Lower lobe of right lung (tissue), 2 donors: Measurements from ENCODE around the gene MRPS2. TPM values are rescaled to one million over a fixed set of nuclear protein-coding genes. Genes with fewer than 3 reads are reported as not detected.

Experiments
- ATAC-seq, 2 donors: fragments of 200-7000 bp; cut with Tn5 transposase; one replicate each; pipeline ENCODE4 v1.9.1; 2020 to 2022; ENCODE audit warnings: mild to moderate bottlenecking in 2 of 2, moderate library complexity in 2 of 2
- DNase-seq: peaks from one replicate; pipeline ENCODE4 v3.0.0-alpha.2; 2020
- H3K27ac ChIP-seq: fragments of 200-600 bp; one replicate; pipeline ENCODE4 v1.8.0; 2022
- H3K27me3 ChIP-seq: fragments of 200-600 bp; one replicate; pipeline ENCODE4 v1.8.0; 2022; ENCODE audit warnings: low read depth
- H3K36me3 ChIP-seq: fragments of 200-600 bp; one replicate; pipeline ENCODE4 v1.8.0; 2022; ENCODE audit warnings: mild to moderate bottlenecking
- H3K4me1 ChIP-seq: fragments of 200-600 bp; one replicate; pipeline ENCODE4 v1.8.0; 2022
- H3K4me3 ChIP-seq: fragments of 200-600 bp; one replicate; pipeline ENCODE4 v1.8.0; 2022; ENCODE audit warnings: mild to moderate bottlenecking
- H3K9me3 ChIP-seq: fragments of 200-600 bp; one replicate; pipeline ENCODE4 v1.8.0; 2022
- intact Hi-C: fragments of 100-400 bp; cut with DNase I; formaldehyde crosslinking; loops from one replicate; pipeline ENCODE4 v1.11.0; 2022
- total RNA-seq: library from RNA; stranded (reverse); fragmentation: NEBNext Ultra II Directional; extraction: Animal tissue kit (Norgen Biotek cat#: 25700); gene quantifications from one replicate; pipeline ENCODE4 v1.2.1, GENCODE V29; 2021
- TF ChIP-seq, protein P1 (sequence below): fragments of 200-600 bp; IDR thresholded peaks from one replicate; pipeline ENCODE4 v1.8.0; 2022; ENCODE audit warnings: antibody characterized with exemption, mild to moderate bottlenecking
- donor health status: DM: no; HTN: yes; CAD: no; lungs with severe emphysema.

Gene MRPS2
- total RNA-seq, 1 donor from 2014 or later = 21.9 TPM

DNA sequence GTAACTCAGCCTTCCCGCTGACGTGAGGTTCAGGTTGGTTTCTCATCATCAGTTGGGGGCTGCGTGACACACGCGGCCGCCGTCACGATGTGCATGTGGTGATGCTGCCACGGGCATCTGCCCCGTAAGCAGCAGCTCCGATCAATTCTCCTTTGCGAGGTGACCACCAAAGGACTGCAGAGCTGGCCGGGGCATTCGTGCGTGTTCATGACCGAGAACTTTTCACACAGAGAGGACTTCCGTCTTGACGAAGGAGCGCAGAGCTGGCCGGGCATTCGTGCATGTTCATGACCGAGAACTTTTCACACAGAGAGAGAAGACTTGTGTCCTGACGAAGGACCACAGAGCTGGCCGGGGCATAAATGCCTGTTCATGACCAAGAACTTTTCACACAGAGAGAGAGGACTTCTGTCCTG lies 16.9 kb downstream of the MRPS2 start:
- Histone ChIP-seq H3K27ac (no peak overlapping the region), H3K4me1 (no peaks in the 10 kb centered on the region), H3K36me3 (no peaks in the 10 kb centered on the region), H3K4me3 (no peak overlapping the region), H3K9me3 (no peaks in the 10 kb centered on the region), H3K27me3 (peaks cover 10% of the 10 kb centered on the region)
- ATAC-seq (no peak), DNase-seq (no peak)
- intact Hi-C loops = no loop called here
- TF ChIP-seq, protein P1, sequence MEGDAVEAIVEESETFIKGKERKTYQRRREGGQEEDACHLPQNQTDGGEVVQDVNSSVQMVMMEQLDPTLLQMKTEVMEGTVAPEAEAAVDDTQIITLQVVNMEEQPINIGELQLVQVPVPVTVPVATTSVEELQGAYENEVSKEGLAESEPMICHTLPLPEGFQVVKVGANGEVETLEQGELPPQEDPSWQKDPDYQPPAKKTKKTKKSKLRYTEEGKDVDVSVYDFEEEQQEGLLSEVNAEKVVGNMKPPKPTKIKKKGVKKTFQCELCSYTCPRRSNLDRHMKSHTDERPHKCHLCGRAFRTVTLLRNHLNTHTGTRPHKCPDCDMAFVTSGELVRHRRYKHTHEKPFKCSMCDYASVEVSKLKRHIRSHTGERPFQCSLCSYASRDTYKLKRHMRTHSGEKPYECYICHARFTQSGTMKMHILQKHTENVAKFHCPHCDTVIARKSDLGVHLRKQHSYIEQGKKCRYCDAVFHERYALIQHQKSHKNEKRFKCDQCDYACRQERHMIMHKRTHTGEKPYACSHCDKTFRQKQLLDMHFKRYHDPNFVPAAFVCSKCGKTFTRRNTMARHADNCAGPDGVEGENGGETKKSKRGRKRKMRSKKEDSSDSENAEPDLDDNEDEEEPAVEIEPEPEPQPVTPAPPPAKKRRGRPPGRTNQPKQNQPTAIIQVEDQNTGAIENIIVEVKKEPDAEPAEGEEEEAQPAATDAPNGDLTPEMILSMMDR = no peak

DNA sequence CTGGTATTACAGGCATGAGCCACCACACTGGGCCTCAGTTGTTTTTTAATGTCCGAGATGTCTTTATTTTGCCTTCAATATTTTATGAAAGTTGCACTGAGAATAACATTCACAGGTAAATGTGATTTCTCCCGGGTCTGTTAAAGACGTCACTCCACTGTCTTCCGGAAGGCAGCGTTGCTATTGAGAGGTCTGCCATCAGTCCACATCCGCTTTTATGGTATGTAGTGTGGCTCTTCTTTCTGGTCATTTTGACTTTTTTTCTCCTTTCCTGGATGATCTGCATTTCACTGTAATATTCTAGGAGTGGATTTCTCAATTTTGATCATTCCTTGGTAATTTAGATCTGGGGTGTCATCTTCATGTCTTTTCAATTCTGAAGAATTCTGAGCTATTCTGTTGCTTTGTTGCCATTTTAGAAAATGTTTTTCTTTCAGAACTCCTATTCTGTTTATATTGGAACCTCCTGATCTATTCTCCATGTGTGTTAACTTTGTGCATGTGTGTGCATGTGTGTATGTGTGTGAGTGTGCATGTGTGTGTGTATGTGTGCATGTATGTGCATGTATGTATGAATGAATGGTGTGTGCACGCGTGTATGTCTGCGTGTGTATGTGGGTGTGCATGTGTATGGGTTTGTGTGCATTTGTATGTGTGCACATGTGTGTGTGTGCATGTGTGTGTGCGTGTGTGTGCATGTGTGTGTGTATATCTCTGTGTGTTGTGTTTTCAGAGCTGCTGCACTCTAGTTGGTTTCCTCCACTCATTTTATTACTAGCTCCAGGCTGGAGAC lies 18.9 kb downstream of the MRPS2 start:
- H3K27me3 ChIP-seq = peaks cover 11% of the 10 kb centered on the region
- no peaks in the 10 kb centered on the region for H3K36me3 ChIP-seq
- no peaks in the 10 kb centered on the region for H3K4me1 ChIP-seq
- H3K9me3 ChIP-seq = no peaks in the 10 kb centered on the region
- H3K27ac ChIP-seq = no peak overlapping the region
- TF ChIP-seq, protein P1 = no peak
- DNase-seq = no peak
- H3K4me3 ChIP-seq = no peak overlapping the region
- intact Hi-C loops = no loop called here
- no peak for ATAC-seq

DNA sequence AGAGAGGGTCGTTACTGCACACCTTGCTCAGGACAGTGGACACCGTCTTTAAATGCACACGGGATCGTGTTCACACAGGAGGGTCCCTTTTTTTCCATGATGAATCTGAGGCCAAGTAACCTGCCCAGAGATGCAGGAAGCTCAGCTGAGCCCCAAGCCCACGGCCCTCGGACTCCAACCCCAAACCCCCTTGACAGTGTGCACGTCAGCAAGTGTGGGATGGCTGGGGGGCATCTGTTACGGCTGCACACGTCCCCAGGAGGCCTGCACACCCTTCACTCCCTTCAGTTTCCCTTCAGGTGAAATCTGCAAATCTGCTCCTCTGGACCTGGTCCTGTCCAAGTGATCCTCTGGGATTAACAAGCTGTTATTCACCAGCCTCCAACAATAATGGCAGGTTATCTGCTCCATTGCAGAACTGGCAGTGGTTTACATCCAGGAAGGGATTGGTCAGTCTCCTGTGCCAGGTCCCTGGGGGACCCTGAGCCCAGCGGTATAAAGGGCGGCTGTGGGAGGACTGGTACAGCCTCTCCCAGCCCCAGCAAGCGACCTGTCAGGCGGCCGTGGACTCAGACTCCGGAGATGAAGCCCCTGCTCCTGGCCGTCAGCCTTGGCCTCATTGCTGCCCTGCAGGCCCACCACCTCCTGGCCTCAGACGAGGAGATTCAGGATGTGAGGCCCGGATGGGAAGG lies 20.6 kb downstream of the MRPS2 start, which contains the start of gene LCN1:
LCN1 (plus strand) TSS at position 525 of the 692 bp plus-strand sequence; CDS start at position 583, 58 bp downstream.
- Histone ChIP-seq H3K9me3 (no peaks in the 10 kb centered on the region), H3K36me3 (no peaks in the 10 kb centered on the region), H3K4me1 (no peaks in the 10 kb centered on the region), H3K4me3 (no peak within 1 kb of the TSS), H3K27ac (no peak within 1 kb of the TSS), H3K27me3 (peaks cover 11% of the 10 kb centered on the region)
- DNase-seq (no peak), ATAC-seq (no peak)
- intact Hi-C loops = no loop called here
- TF ChIP-seq, protein P1 = no peak

DNA sequence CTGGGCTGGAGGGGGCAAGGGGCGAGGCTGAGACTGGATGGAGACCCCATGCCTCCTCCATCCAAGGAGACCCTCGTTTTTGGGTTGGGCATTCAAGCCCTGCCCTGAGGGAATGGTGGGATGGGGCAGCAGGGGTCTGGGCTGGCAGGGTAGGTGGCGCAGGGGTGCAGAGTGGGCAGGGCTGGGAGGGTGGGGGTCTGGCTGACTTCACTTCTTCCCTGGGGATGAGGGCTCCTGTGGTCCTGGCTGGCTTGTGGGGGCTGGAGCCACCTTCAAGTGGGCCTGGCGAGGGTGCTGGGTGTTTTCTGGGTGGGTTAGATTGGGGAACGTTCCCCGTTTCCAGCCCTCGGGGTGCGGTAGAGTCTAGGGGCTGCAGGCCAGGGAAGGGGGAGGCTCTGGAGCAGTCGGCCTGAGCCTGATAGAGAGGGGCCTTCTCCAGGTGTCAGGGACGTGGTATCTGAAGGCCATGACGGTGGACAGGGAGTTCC lies 21.2 kb downstream of the MRPS2 start:
- Histone ChIP-seq H3K36me3 (no peaks in the 10 kb centered on the region), H3K4me3 (no peak overlapping the region), H3K9me3 (no peaks in the 10 kb centered on the region), H3K4me1 (no peaks in the 10 kb centered on the region), H3K27me3 (peaks cover 11% of the 10 kb centered on the region), H3K27ac (no peak overlapping the region)
- intact Hi-C loops = no loop called here
- TF ChIP-seq, protein P1 = no peak
- DNase-seq = no peak
- no peak for ATAC-seq

DNA sequence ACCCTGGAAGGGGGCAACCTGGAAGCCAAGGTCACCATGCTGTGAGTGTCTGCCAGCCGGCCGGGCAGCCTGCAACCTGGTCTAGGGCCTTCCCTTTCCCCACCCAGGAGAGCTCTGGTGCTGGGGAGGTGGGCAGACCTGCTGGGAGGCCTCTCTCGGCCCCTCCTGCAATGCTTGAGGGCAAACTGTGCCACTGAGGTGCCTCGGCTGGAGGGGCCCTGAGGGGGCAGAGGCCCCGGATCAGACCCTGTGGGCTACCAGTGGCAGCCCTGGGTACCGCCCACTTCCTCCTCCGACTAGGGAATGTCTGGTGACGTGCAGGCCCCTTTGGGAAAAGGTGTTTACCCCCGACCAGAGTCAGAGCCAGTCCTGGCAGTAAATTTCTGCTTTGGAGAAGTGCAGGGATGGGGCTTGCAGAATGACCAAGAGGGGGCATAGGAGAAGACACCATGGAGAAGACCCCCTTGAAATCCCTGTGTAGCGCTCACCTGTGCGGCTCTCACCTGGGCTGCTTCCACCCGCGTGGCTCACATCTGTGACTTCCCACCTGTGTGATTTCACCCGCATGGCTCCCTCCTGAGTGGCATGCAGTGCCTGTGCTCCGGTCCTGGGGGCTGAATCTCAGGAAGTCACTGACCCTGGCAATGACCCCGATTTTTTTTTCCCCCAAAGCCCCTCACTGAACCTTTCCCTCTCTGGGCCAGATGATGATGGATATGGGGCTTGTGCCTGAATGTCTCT lies 21.8 kb downstream of the MRPS2 start:
- no peaks in the 10 kb centered on the region for H3K4me1 ChIP-seq
- peaks cover 10% of the 10 kb centered on the region for H3K27me3 ChIP-seq
- no peaks in the 10 kb centered on the region for H3K36me3 ChIP-seq
- H3K4me3 ChIP-seq = no peak overlapping the region
- H3K9me3 ChIP-seq = no peaks in the 10 kb centered on the region
- no peak for DNase-seq
- no peak overlapping the region for H3K27ac ChIP-seq
- intact Hi-C loops = no loop called here
- ATAC-seq = no peak
- TF ChIP-seq, protein P1 = no peak
